Measurements from ENCODE around the gene PES1.

DNA sequence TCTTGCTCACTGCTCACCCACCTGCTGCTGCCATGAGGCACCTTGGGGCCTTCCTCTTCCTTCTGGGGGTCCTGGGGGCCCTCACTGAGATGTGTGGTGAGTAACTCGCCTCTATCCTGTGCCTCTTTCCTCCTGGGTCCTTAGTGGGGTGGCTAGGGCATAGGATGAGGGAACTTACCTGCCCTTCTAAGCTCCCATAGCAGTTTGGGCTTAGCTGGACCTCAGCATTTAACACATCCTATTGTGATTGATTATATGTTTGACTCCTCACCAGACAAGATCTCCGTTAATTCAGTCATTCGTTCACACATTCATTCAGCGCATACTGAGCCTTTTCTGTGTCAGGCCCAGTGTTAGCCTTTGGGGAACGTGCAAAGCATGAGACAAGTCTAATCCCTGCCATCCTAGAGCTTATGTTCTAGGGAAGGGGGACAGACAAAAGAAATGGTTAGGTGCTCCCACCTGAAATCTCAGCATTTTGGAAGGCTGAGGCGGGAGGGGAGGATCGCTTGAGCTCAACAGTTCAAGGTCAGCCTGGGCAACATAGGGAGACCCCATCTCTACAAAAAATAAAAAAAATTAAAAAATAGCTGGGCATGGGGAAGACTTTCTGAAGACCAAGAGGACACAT, 15.7 kb upstream of the PES1 start:
- TF ChIP-seq, protein P1, sequence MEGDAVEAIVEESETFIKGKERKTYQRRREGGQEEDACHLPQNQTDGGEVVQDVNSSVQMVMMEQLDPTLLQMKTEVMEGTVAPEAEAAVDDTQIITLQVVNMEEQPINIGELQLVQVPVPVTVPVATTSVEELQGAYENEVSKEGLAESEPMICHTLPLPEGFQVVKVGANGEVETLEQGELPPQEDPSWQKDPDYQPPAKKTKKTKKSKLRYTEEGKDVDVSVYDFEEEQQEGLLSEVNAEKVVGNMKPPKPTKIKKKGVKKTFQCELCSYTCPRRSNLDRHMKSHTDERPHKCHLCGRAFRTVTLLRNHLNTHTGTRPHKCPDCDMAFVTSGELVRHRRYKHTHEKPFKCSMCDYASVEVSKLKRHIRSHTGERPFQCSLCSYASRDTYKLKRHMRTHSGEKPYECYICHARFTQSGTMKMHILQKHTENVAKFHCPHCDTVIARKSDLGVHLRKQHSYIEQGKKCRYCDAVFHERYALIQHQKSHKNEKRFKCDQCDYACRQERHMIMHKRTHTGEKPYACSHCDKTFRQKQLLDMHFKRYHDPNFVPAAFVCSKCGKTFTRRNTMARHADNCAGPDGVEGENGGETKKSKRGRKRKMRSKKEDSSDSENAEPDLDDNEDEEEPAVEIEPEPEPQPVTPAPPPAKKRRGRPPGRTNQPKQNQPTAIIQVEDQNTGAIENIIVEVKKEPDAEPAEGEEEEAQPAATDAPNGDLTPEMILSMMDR (IDR thresholded peaks at IDR 0.05 in 4 of 5, conservative IDR thresholded peaks at IDR 0.05 in 1 of 5): no peak
- TF ChIP-seq POLR2A (IDR thresholded peaks at IDR 0.05): no peak
